HG02798 (cell line): ENCODE results near the gene SLC46A1.

Experiments
- ATAC-seq: cut with Tn5 transposase; IDR thresholded peaks from one replicate; pipeline ENCODE4 v1.9.1; 2021; ENCODE audit warnings: mild to moderate bottlenecking; ENCODE audit not compliant: unreplicated experiment, poor library complexity

Gene SLC46A1

GRCh38 chr17:28404812-28405570 is 1.0 kb downstream of the SLC46A1 start:
- ATAC-seq, result no peak

GRCh38 chr17:28404461-28404811 is 1.6 kb downstream of the SLC46A1 start:
- ATAC-seq, result no peak

DNA sequence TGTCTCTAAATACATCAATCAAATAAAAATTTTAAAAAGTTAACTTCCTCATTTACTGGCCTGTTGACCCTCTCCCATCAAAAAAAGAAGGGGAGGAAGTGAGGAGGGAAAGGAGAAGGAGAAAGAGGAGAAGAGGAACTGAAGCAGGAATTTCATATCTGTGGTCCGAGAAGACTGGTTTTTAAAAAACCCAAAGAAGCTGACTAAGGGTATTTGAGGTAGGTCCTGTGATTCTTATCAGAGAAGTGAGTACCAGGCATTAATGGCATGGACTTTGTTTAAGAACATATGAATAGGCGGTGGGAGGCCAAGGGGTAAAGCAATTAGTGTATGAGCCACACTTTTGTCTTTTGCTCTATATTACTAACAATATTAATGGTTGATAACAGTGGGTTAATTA is 2.0 kb downstream of the SLC46A1 start:
- no peak for ATAC-seq

- no peak for ATAC-seq
Measured at GRCh38 chr17:28402844-28403243, 3.2 kb downstream of the SLC46A1 start.

DNA sequence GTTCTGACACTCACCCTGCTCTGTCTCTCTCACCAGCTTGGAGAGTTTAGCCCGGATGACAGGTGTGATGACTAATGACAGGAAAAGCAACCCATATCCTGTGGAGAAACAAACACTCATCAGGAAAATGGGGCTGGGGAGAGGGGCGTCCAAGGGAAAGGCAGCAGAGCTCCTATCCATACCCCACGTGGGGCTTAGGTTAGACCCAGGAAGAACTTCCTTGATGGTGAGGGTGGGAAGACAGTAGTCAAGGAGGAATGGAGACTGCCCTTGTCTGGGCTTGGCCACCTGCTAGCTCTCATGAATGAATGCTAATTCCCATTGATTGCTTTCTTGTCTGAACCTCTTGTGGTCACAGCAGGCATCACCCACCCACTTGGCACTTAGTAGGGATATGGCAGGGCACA is 3.8 kb downstream of the SLC46A1 start:
- ATAC-seq, result no peak

GRCh38 chr17:28399808-28400207 is 6.2 kb downstream of the SLC46A1 start:
- ATAC-seq, result no peak

- no peak for ATAC-seq
Measured at GRCh38 chr17:28398280-28398981, 7.6 kb downstream of the SLC46A1 start.

GRCh38 chr17:28397687-28398279 is 8.2 kb downstream of the SLC46A1 start:
- no peak for ATAC-seq

DNA sequence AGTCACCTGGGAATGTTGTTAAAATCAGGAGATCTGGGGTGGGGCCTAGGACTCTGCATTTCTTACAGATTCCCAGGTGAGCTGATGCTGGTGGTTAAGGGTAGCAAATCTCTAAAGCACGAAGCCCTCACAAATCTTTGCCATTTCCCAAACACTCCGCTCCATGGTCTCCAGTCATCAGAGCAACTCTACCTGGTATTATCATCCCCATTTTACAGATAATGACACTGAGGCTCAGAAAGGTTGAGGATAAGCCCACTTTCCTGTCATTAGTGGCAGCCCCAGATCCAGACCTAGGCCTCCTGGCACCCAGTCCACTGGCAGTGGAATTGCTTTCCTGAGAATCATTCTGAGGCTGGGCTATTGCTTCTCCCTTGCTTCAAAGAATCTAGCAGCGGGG is 8.7 kb downstream of the SLC46A1 start:
- no peak for ATAC-seq

DNA sequence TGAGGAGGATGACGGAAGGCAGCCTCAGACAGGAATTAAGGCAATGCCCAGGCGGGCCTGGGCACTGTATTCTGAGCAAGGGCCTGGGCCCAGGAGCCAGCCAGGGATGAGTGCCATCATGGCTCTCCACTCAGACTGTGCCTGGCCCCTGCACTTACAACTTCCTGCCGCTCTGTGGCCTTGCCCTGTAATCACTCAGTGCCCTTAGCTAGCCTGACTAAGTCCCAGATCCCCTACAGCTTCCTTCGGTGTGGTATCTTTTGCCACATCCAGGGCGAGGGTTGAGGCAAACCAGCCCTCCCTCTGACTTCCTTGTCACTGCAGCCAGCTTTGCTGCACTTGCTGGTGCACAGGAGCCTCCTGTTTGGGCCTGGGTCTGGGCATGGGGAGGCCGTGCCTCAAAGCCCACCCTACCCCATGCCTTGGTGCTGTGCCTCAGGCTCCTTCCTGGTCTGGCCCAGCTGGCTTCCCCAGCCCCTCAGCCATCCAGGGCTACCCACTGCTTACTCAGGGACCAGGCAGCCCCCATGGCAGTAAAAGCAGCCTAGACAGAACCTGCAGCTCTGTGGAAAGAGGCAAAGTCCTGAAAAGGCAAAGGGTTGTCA is 9.3 kb downstream of the SLC46A1 start:
- ATAC-seq, result no peak

DNA sequence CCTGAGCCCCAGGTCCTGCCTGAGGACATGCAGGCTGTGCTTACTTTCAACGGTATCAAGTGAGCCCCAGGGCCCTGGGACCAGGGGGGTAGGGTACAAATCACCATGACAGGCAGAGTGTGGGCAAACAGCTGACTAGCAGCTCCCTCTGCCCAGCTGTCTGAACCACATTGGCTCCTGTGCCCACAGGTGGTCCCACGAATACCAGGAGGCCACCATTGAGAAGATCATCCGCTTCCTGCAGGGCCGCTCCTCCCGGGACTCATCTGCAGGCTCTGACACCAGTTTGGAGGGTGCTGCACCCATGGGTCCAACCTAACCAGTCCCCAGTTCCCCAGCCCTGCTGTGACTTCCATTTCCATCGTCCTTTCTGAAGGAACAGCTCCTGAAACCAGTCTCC is 10.0 kb downstream of the SLC46A1 start:
- ATAC-seq, result no peak

GRCh38 chr17:28395426-28395825 is 10.6 kb downstream of the SLC46A1 start:
- no peak for ATAC-seq

- ATAC-seq, result no peak
Measured at GRCh38 chr17:28394337-28395116, 11.5 kb downstream of the SLC46A1 start.

DNA sequence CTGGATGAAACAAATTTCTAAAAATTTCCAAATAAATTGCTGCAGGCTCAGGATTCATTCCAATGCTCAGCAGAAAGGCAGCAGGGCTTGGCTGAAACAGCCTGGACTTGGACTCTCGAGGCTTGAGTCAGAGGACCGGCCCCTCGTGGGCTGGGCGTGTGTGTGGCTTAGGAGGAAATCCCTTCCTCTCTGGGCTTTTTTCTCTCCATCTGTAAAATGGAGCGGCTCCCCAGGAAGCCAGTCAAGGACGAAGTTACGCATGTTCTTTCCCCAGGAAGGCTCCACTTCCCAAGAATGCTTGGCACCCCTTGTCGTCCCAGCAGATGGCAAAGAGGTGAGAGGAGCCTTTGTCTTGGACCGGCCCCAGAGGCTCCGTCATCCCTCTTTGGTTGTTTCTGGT is 13.5 kb downstream of the SLC46A1 start:
- ATAC-seq, result no peak

- ATAC-seq, result no peak
Measured at GRCh38 chr17:28391401-28391800, 14.6 kb downstream of the SLC46A1 start.

GRCh38 chr17:28390984-28391383 is 15.0 kb downstream of the SLC46A1 start:
- no peak for ATAC-seq

DNA sequence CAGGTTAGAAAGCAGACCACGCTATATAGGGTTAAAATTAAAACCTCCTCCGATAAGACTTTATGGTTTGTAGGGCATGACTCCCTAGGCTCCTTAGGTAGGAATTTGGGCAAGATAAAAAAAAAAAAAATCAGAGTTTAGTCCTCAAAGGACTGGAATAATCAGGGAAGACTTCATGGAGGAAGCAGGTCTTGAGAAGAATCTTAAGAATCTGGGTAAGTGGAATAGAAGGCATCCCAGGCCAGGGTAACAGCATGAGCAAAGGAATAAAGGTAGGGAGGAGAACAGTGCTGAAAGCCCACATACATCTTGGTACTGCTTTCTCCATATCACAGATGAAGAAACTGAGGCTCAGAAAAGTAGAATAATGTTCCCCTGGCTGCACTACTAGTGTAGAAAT is 15.4 kb downstream of the SLC46A1 start:
- ATAC-seq, result no peak

DNA sequence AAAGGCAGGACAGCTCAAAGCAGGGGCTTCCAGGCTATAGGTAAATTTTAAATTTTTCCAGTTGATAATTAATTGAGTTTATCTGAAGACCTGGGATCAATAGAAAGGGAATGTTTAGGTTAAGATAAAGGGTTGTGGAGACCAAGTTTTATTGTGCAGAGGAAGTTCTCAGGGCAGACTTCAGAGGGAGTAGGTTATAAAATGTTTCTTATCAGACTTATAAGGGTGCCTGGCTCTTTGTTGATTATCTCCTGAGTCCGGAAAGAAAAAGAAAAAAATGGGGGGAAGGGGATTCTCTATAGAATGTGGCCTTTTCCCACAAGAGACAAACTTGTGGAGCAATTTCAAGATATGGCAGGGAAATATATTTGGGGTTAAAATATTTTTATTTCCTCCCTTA is 15.9 kb downstream of the SLC46A1 start:
- no peak for ATAC-seq

DNA sequence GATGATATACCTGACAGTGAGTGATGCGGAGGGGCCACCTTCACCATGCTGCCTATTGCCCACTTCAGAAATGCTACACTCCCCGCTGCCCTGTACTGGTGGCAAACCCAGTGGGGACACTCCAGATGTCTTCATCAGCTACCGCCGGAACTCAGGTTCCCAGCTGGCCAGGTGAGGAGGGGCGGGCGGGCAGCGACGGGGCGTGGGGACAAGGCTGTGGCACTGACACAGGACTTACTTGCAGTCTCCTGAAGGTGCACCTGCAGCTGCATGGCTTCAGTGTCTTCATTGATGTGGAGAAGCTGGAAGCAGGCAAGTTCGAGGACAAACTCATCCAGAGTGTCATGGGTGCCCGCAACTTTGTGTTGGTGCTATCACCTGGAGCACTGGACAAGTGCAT is 17.9 kb downstream of the SLC46A1 start:
- no peak for ATAC-seq

- ATAC-seq, result no peak
Measured at GRCh38 chr17:28386391-28386790, 19.6 kb downstream of the SLC46A1 start.

GRCh38 chr17:28385406-28385805 is 20.6 kb downstream of the SLC46A1 start:
- no peak for ATAC-seq
